ENCODE data around the gene CREB5. TPM values are rescaled to one million over a fixed set of nuclear protein-coding genes. Genes with fewer than 3 reads are reported as not detected.
"Not testable (repeated sequence)": the region's sequence is repeated elsewhere in the genome, so short reads cannot be mapped to it uniquely, and the experiment has no call there.

CREB5 gene
- total and polyA plus RNA-seq, 8 donors = 2.5 to 11.5 (median 3.6) TPM

GRCh38 chr7:28395404-28395803 is 16.9 kb upstream of the CREB5 start:
- WGBS, 2 donors = 49 to 50% methylated on average over 3 of the region's 3 CpGs
- FAIRE-seq (no peak), DNase-seq (no peak), ATAC-seq (no peak)
- Histone ChIP-seq H3K27ac (no peak overlapping the region), H3K4me1 (no peaks in the 10 kb centered on the region), H3K27me3 (no peaks in the 10 kb centered on the region), H3K36me3 (no peaks in the 10 kb centered on the region), H3K9me3 (no peaks in the 10 kb centered on the region), H3K4me3 (no peak overlapping the region)
- no peak for TF ChIP-seq CTCF (IDR thresholded peaks at IDR 0.05)
- intact Hi-C loops (cut with DNase I) = no loop called here

DNA sequence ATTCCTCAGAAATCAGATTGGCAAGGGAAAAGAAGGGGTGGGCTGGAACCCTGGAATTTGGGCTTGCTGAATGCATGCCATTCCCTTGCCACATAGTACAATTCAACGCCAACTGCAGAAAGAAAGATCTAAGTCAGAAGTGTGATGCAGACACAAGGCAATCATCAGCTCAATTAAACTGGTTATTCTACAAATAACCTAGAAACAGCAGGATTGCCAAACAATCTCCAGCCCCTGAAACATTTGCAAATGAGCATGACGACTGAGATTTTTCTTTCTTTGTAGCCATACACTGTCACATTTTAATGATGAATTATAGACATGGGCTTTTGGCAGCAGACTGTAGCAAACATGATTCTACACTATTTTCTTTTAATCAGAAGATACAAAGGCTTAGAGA is 16.5 kb upstream of the CREB5 start:
- Histone ChIP-seq H3K4me3 (no peak overlapping the region), H3K4me1 (no peaks in the 10 kb centered on the region), H3K36me3 (no peaks in the 10 kb centered on the region), H3K9me3 (no peaks in the 10 kb centered on the region), H3K27me3 (no peaks in the 10 kb centered on the region), H3K27ac (no peak overlapping the region)
- ATAC-seq = no peak
- intact Hi-C loops (cut with DNase I) = no loop called here
- DNase-seq = no peak
- TF ChIP-seq CTCF (IDR thresholded peaks at IDR 0.05) = no peak
- WGBS, 2 donors = 35 to 37% methylated on average over 2 of the region's 2 CpGs
- no peak for FAIRE-seq

- FAIRE-seq (no peak), ATAC-seq (no peak), DNase-seq (no peak)
- Histone ChIP-seq H3K27me3 (no peaks in the 10 kb centered on the region), H3K9me3 (no peaks in the 10 kb centered on the region), H3K4me3 (no peak overlapping the region), H3K27ac (no peak overlapping the region), H3K36me3 (no peaks in the 10 kb centered on the region), H3K4me1 (no peaks in the 10 kb centered on the region)
- intact Hi-C loops (cut with DNase I) = no loop called here
- TF ChIP-seq CTCF (IDR thresholded peaks at IDR 0.05) = no peak
- 49 to 61% methylated on average over 2 of the region's 2 CpGs for WGBS, 2 donors
Observed at GRCh38 chr7:28397141-28397540, 15.2 kb upstream of the CREB5 start.

- no peak overlapping the region for H3K4me3 ChIP-seq
- DNase-seq (no peak), ATAC-seq (no peak), FAIRE-seq (no peak)
- H3K27ac ChIP-seq = no peak overlapping the region
- no peaks in the 10 kb centered on the region for H3K27me3 ChIP-seq
- no peaks in the 10 kb centered on the region for H3K9me3 ChIP-seq
- no peaks in the 10 kb centered on the region for H3K4me1 ChIP-seq
- 31 to 40% methylated on average over 3 of the region's 3 CpGs for whole genome bisulfite sequencing, 2 donors
- no peak for TF ChIP-seq CTCF (IDR thresholded peaks at IDR 0.05)
- intact Hi-C loops (cut with DNase I) = no loop called here
- no peaks in the 10 kb centered on the region for H3K36me3 ChIP-seq
Observed at GRCh38 chr7:28400838-28401360, 11.4 kb upstream of the CREB5 start.

DNA sequence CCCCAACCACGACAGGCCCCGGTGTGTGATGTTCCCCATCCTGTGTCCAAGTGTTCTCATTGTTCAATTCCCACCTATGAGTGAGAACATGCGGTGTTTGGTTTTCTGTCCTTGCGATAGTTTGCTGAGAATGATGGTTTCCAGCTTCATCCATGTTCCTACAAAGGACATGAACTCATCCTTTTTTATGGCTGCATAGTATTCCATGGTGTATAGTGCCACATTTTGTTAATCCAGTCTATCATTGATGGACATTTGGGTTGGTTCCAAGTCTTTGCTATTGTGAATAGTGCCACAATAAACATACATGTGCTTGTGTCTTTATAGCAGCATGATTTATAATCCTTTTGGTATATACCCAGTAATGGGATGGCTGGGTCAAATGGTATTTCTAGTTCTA is 10.8 kb upstream of the CREB5 start:
- 76 to 93% methylated on average over 3 of the region's 4 CpGs for WGBS, 2 donors
- H3K36me3 ChIP-seq; H3K4me3 ChIP-seq; H3K27ac ChIP-seq; FAIRE-seq; intact Hi-C loops (cut with DNase I); H3K27me3 ChIP-seq; H3K4me1 ChIP-seq; ATAC-seq; H3K9me3 ChIP-seq; DNase-seq: not testable (repeated sequence)

Data from pancreas (tissue), 10 donors.